Skeletal muscle tissue (tissue), 4 donors: ENCODE data around the gene CHST3. TPM values are rescaled to one million over a fixed set of nuclear protein-coding genes. Genes with fewer than 3 reads are reported as not detected.
"Not testable (repeated sequence)": the region's sequence is repeated elsewhere in the genome, so short reads cannot be mapped to it uniquely, and the experiment has no call there.

Experiments
- H3K27ac ChIP-seq: one replicate; pipeline ENCODE4 v1.7.0; 2013; ENCODE audit warnings: mild to moderate bottlenecking, low read depth, low read length, inconsistent platforms
- H3K27me3 ChIP-seq, 3 donors: one replicate each; pipeline ENCODE4 v1.7.0; 2013; ENCODE audit warnings: low read length in 3 of 3; ENCODE audit not compliant: control insufficient read depth in 3 of 3, insufficient read depth in 3 of 3
- H3K36me3 ChIP-seq, 3 donors: one replicate each; pipeline ENCODE4 v1.7.0; 2013; ENCODE audit warnings: low read length in 3 of 3; ENCODE audit not compliant: control insufficient read depth in 3 of 3, insufficient read depth in 3 of 3
- H3K4me1 ChIP-seq, 3 donors: one replicate each; pipeline ENCODE4 v1.7.0; 2013; ENCODE audit warnings: low read length in 3 of 3, mild to moderate bottlenecking in 3 of 3; ENCODE audit not compliant: control insufficient read depth in 3 of 3, insufficient read depth in 3 of 3
- H3K4me3 ChIP-seq, 3 donors: one replicate each; pipeline ENCODE4 v1.7.0; 2013; ENCODE audit warnings: low read length in 3 of 3
- H3K9ac ChIP-seq, 3 donors: one replicate each; pipeline ENCODE4 v1.7.0; 2013; ENCODE audit warnings: low read length in 3 of 3, mild to moderate bottlenecking in 3 of 3, moderate library complexity in 2 of 3, low read depth in 1 of 3
- H3K9me3 ChIP-seq, 3 donors: one replicate each; pipeline ENCODE4 v1.7.0; 2013; ENCODE audit warnings: low read length in 3 of 3; ENCODE audit not compliant: control insufficient read depth in 3 of 3
- total RNA-seq: library from RNA; depleted of rRNA; stranded (reverse); fragments of >200 nt; gene quantifications from one replicate; pipeline ENCODE4 v1.2.3, GENCODE V29; 2014
- donor health status: Osteomylitis.

CHST3 gene
- total RNA-seq, 1 donor from 2014 or later, result 15.7 TPM

- H3K4me3 ChIP-seq, result peak overlapping the region; percentile 92 to 96 (median 93)
- H3K4me1 ChIP-seq, result peaks cover 50 to 61% (median 56%) of the 10 kb centered on the region in 3 donors
- H3K27me3 ChIP-seq, result no peaks in the 10 kb centered on the region
- H3K9me3 ChIP-seq, result no peaks in the 10 kb centered on the region
- peak overlapping the region; percentile 96 for H3K27ac ChIP-seq
- peak overlapping the region; percentile 76 to 93 (median 90) for H3K9ac ChIP-seq
- H3K36me3 ChIP-seq, result no peaks in the 10 kb centered on the region
Observed at GRCh38 chr10:71965623-71966022, 1.4 kb downstream of the CHST3 start.

- Histone ChIP-seq H3K9me3 (no peaks in the 10 kb centered on the region), H3K27me3 (no peaks in the 10 kb centered on the region), H3K9ac (peak overlapping the region; percentile 76 to 93 (median 90)), H3K4me1 (peaks cover 57 to 69% (median 63%) of the 10 kb centered on the region in 3 donors), H3K27ac (peak overlapping the region; percentile 96), H3K4me3 (peak overlapping the region; percentile 92 to 96 (median 93)), H3K36me3 (no peaks in the 10 kb centered on the region)
Observed at GRCh38 chr10:71966046-71967004, 2.1 kb downstream of the CHST3 start.

DNA sequence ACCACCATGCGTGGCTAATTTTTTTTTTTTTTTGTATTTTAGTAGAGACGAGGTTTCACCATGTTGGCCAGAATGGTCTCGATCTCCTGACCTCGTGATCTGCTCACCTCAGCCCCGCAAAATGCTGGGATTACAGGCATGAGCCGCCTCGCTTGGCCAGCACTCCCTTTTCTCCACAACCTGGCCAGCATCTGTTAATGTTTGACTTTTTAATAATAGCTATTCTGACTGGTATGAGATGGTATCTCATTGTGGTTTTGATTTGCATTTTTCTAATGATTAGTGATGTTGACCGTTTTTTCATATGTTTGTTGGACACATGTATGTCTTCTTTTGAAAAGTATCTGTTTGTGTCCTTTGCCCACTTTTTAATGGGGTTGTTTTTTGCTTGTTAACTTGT lies 3.8 kb downstream of the CHST3 start:
- peaks cover 69 to 77% (median 72%) of the 10 kb centered on the region in 3 donors for H3K4me1 ChIP-seq
- not testable (repeated sequence) for H3K4me3 ChIP-seq, H3K36me3 ChIP-seq, H3K9ac ChIP-seq, H3K27me3 ChIP-seq, H3K27ac ChIP-seq, H3K9me3 ChIP-seq

DNA sequence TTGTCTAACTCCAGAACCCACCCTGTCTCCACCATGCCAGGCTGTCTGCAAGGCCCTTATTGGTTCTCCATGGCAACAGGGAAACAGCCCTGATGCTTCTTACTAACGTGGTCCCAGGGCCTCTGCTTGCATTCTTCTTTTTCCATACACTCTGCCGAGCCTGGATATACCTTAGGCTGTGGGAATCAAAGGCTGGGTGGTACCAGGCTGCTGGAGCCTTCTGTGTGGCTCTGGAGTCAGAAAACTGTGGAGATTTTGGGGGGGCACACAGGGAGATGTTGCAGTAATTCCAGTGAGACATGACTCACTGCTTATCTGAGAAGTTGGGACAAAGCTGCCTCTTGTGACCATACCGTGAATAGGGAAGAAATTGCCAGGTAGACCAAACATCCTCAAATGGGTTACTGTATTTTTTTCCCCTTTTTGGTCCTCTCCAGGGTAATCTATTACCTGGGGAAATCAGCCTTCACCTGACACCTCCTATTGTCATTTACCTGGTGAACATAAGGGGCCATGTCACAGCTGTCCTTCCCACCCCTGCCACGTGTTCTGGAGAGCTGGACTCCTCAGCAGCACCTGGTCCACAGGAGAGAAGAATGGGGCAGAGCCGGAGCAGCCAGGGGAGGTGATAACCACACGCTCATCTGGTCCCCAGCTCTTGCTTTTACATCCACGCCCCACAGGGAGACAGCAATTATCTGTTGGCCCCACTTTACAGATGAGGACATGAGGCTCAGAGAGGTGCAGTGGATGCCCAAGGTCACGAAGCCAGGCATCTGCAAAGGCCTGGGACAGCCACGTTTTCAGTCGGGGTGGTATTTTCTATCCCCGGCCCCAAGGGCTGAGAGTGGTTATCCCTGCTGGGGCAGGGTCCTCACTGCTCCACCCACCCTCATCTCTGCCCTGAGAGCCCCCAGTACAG lies 4.6 kb downstream of the CHST3 start:
- H3K9me3 ChIP-seq, result no peaks in the 10 kb centered on the region
- no peak overlapping the region for H3K4me3 ChIP-seq
- H3K27me3 ChIP-seq, result no peaks in the 10 kb centered on the region
- peaks cover 70 to 79% (median 72%) of the 10 kb centered on the region in 3 donors for H3K4me1 ChIP-seq
- H3K36me3 ChIP-seq, result no peaks in the 10 kb centered on the region
- H3K27ac ChIP-seq, result no peak overlapping the region
- peak overlapping the region in 1 of 3 donors; percentile 8 for H3K9ac ChIP-seq

GRCh38 chr10:71969929-71970328 lies 5.7 kb downstream of the CHST3 start:
- Histone ChIP-seq H3K36me3 (no peaks in the 10 kb centered on the region), H3K27me3 (no peaks in the 10 kb centered on the region), H3K4me1 (peaks cover 76 to 87% (median 80%) of the 10 kb centered on the region in 3 donors), H3K9me3 (no peaks in the 10 kb centered on the region), H3K9ac (peak overlapping the region; percentile 3 to 47 (median 43)), H3K27ac (no peak overlapping the region), H3K4me3 (no peak overlapping the region)

GRCh38 chr10:71970331-71970730 lies 6.1 kb downstream of the CHST3 start:
- Histone ChIP-seq H3K36me3 (no peaks in the 10 kb centered on the region), H3K27me3 (no peaks in the 10 kb centered on the region), H3K27ac (no peak overlapping the region), H3K4me3 (no peak overlapping the region), H3K9me3 (no peaks in the 10 kb centered on the region), H3K9ac (peak overlapping the region in 2 of 3 donors; percentile 3 to 47), H3K4me1 (peaks cover 76 to 87% (median 80%) of the 10 kb centered on the region in 3 donors)

GRCh38 chr10:71970869-71971268 lies 6.7 kb downstream of the CHST3 start:
- Histone ChIP-seq H3K9me3 (no peaks in the 10 kb centered on the region), H3K36me3 (no peaks in the 10 kb centered on the region), H3K27me3 (no peaks in the 10 kb centered on the region), H3K27ac (no peak overlapping the region), H3K4me3 (no peak overlapping the region), H3K4me1 (peaks cover 76 to 87% (median 80%) of the 10 kb centered on the region in 3 donors), H3K9ac (peak overlapping the region in 2 of 3 donors; percentile 47 to 57)

DNA sequence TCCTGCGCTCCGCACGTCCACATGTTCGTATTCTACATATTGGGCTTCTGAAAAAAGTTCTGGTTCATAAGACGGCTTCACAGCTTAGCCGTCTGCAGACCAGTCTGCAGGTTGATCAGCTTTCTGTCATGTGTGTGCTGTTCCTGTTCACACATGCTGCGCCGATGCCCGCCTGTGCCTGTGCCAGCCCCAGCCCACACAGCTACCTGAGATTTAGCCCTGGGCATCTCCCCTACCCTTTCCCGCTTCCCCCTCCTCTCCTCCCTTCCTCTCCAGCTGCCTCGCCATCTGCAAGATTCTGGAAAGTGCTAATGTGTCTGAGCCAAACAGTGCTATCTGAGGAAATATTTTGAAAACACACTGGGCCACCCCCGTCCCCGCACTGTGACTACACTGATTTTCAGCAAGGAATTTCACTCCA lies 7.1 kb downstream of the CHST3 start:
- H3K4me1 ChIP-seq, result peaks cover 76 to 87% (median 80%) of the 10 kb centered on the region in 3 donors
- no peak overlapping the region for H3K4me3 ChIP-seq
- H3K27me3 ChIP-seq, result no peaks in the 10 kb centered on the region
- H3K9me3 ChIP-seq, result no peaks in the 10 kb centered on the region
- H3K27ac ChIP-seq, result no peak overlapping the region
- H3K36me3 ChIP-seq, result no peaks in the 10 kb centered on the region
- peak overlapping the region in 2 of 3 donors; percentile 47 to 57 for H3K9ac ChIP-seq

DNA sequence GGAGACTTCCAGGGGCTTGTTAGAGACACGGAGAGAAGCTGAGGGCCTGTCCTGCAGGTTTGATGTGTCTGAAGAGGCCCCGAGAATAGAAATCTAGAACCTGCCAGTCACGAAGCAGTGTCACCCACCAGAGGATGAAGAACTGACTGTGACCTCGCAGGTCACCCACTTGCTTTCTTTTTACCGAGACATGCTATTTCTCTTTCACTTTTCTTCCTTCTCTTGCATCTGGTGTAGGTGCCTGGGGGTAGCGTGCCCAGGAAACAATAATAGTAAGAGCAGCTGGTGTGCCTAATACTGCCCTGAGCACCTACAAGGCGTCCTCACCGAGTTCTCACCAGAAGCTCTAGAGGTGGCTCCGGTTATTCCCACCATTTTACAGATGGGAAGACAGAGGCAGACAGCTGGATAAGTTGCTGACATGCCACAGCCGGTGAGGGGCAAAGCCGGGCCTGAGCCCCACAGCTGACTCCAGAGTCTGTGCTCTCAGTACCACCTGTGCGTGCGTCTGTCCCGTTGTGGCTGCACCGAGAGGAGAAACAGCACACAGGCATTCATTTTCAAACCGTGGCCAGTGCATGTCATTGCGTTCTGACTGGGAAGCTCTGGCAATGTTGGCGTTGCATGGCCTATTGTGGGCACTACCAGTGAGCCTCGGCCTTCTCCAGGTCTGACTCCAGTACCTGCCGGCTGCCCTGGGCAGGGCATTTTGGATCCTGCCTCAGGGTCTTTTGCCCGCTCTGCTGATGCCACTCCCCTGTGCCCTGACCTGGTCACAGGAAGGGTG lies 7.8 kb downstream of the CHST3 start:
- H3K36me3 ChIP-seq, result no peaks in the 10 kb centered on the region
- no peak overlapping the region for H3K27ac ChIP-seq
- peaks cover 76 to 90% (median 83%) of the 10 kb centered on the region in 3 donors for H3K4me1 ChIP-seq
- no peak overlapping the region for H3K4me3 ChIP-seq
- H3K27me3 ChIP-seq, result no peaks in the 10 kb centered on the region
- H3K9me3 ChIP-seq, result no peaks in the 10 kb centered on the region
- H3K9ac ChIP-seq, result peak overlapping the region in 2 of 3 donors; percentile 20 to 62
